Epithelial cell of proximal tubule (primary cell): ENCODE results near the gene RHPN2. TPM values are rescaled to one million over a fixed set of nuclear protein-coding genes. Genes with fewer than 3 reads are reported as not detected.

Source experiments
- DNase-seq: peaks from one replicate; pipeline ENCODE4 v3.0.0-alpha.2; 2011; ENCODE audit warnings: low read depth
- H3K4me3 ChIP-seq: 2 replicates; pipeline ENCODE4 v1.5.1; 2011; ENCODE audit warnings: low read depth, mild to moderate bottlenecking, low read length
- total RNA-seq: library from RNA; depleted of rRNA; stranded (reverse); fragments of >200 nt; gene quantifications from 2 replicates; pipeline ENCODE4 v1.2.3, GENCODE V29; 2015
- TF ChIP-seq, protein P1 (sequence below): conservative IDR thresholded peaks from 2 replicates; pipeline ENCODE4 v1.5.1; 2012; ENCODE audit warnings: low read depth, mild to moderate bottlenecking, low read length

Gene RHPN2
- total RNA-seq, 1 donor from 2014 or later = 45.7 TPM

DNA sequence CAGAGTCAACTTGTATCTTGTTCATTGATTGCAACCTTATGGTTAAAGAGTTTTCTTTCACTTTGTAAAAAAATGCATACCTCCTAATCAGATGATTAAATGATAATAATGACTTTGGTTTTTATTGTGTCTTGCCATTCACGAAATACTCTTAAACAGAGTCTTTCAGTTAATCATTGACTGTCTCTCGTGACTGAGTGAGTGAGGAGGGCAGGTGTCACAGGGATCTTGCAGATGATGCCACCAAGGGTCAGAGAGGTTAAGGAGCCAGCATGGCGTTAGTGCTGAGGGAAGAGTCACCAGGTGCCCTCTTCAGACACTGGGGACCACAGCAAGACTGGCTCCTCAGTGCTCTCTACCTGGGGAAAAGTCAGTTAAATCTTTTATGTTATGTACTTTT is 24.3 kb upstream of the RHPN2 start:
- no peak overlapping the region for H3K4me3 ChIP-seq
- TF ChIP-seq, protein P1, sequence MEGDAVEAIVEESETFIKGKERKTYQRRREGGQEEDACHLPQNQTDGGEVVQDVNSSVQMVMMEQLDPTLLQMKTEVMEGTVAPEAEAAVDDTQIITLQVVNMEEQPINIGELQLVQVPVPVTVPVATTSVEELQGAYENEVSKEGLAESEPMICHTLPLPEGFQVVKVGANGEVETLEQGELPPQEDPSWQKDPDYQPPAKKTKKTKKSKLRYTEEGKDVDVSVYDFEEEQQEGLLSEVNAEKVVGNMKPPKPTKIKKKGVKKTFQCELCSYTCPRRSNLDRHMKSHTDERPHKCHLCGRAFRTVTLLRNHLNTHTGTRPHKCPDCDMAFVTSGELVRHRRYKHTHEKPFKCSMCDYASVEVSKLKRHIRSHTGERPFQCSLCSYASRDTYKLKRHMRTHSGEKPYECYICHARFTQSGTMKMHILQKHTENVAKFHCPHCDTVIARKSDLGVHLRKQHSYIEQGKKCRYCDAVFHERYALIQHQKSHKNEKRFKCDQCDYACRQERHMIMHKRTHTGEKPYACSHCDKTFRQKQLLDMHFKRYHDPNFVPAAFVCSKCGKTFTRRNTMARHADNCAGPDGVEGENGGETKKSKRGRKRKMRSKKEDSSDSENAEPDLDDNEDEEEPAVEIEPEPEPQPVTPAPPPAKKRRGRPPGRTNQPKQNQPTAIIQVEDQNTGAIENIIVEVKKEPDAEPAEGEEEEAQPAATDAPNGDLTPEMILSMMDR = no peak
- DNase-seq = no peak

DNA sequence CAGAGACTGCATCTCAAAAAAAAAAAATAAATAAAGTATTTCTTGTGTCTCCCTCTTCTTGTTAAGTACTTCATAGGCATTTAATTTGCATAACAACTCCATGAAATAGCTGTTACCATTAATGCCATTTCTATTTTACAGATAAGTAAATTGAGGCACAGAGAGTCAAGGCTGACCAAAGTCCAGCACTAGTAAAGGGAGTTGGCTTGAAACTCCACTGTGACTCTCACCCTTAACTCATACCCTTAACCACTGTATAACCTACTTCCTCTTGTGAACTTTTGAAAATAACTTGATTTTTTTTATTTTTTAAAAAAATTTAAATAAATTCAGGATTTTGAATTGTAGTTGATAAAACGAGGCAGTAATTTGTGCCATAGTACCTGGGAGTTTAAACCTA is 22.3 kb upstream of the RHPN2 start:
- no peak overlapping the region for H3K4me3 ChIP-seq
- no peak for DNase-seq
- TF ChIP-seq, protein P1 = no peak

DNA sequence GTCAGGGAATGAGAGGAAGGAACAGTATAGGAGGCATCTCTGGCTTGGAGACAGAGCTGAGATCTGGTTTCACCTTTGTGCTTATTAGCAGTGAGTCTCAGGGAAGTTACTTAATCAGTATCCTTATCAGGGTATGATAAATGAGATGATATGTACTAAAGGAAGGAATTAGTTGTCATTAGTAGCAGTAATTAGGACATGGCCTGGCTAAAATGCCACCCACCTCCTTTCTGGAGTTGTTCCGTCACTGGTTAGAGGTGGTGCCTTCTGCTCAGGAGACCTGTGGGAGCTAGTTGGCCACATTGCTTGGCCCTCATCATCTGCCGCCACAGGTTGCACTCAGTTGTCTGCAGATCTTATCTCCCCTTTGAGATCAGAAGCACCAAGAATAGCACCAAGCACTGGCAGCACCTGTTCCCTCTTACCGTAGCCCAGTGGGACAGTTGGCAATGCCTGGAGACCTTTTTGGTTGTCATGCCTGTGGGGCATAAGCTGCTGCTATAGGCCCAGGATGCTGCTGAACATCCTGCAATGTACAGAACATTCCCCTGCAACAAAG is 21.0 kb upstream of the RHPN2 start:
- H3K4me3 ChIP-seq = no peak overlapping the region
- TF ChIP-seq, protein P1 = no peak
- no peak for DNase-seq

- no peak for DNase-seq
- H3K4me3 ChIP-seq = peak within 1 kb of the TSS; percentile 99
- TF ChIP-seq, protein P1 = no peak
Measured at GRCh38 chr19:33080761-33081681, 16.3 kb upstream of the RHPN2 start, which contains the start of gene GPATCH1. Gene GPATCH1 (plus strand): TSS chr19:33081181. CDS start chr19:33081194, 13 bp downstream.

- TF ChIP-seq, protein P1 = no peak
- no peak overlapping the region for H3K4me3 ChIP-seq
- no peak for DNase-seq
Measured at GRCh38 chr19:33075519-33075918, 10.8 kb upstream of the RHPN2 start.

DNA sequence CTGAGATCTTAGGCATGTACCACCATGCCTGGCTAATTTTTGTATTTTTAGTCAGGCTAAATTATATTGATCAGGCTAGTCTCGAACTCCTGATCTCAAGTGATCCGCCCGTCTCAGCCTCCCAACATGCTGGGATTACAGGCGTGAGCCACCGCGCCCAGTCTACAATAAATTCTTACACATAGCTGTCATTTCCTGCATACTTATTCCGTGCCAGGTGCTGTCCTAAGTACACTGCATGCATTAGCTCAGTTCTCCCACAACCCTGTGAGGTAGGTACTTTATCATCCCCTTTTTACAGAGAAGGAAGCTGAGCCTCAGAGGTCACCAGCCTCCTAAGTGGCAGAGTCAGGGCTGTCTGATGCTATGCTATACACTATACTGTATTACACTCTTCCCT is 7.2 kb upstream of the RHPN2 start:
- H3K4me3 ChIP-seq = no peak overlapping the region
- TF ChIP-seq, protein P1 = no peak
- no peak for DNase-seq
